Superior temporal gyrus (tissue), 1 donor: ENCODE data around the gene MOSPD2.

ENCODE experiments used
- DNase-seq: peaks from one replicate; pipeline ENCODE4 v3.0.0-alpha.2; 2016; ENCODE audit errors: extremely low spot score

MOSPD2 gene

DNA sequence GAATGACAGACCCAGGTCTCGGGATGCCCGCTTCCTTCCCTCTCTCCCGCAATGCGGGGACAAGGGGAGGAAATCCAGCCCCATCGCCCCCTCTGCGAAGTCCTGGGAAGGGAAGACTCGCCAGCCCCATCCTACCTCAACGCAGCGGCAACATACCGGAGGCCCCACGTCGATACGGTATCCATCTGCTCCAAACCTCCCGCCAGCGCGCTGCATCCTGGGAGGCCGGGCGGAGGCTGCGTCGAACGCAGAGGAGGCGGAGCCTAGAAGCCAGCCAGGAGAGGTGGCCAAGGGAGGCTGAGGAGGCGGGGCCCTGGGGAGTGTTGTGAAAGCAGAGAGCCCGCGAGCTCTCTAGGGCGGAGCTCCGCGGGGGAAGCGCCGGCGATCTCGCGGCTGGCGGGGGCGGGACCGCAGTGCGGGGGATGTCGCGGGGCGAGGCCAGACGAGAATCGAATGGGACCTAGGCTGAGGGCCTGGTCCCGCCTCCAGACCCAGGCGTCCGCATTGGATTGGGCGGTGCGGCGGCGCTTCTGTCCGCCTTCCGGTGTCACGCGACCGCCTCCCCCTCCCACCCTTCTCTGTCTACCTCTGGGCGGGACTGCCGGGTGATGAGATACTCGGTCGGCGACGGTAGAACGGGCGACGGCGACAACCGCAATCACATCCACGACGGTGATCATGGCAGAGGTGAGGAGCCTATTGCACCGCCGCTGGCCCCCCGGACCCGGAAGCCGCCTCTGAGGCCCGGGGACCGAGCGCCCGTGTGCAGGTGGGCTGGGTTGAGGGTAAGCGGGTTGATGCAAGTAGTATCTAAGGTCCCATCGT, at the start of gene MOSPD2, which contains the start of gene FANCB:
MOSPD2 (plus strand) TSS at position 571 of the 825 bp plus-strand sequence; CDS start at position 679, 108 bp downstream.
FANCB (minus strand) TSS at position 219 of the 825 bp plus-strand sequence. CDS start 7,559 bp downstream, outside the sequence.
- DNase-seq, result peak; percentile 87

- DNase-seq, result no peak
Observed at GRCh38 chrX:14825851-14826250, 47.4 kb upstream of the MOSPD2 start.

DNA sequence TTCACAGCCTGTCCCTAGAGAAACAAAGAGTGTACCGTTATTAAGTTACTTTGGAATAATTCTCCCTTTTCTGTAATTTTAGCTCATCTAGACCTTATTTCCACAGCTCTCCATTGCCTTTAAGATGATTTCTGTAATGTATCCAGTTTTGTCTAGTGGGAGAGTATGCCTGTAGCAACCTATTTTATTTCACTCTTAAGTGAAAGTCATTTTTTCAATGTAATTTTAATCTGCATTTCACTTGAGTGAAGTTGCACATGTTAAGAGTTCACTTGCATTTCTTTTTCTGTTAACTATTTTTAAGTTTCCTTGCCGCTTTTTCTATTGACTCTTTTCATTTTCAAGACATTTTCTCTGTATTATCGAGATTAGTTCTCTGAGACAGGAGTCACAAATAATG, 46.9 kb upstream of the MOSPD2 start:
- DNase-seq, result no peak

DNA sequence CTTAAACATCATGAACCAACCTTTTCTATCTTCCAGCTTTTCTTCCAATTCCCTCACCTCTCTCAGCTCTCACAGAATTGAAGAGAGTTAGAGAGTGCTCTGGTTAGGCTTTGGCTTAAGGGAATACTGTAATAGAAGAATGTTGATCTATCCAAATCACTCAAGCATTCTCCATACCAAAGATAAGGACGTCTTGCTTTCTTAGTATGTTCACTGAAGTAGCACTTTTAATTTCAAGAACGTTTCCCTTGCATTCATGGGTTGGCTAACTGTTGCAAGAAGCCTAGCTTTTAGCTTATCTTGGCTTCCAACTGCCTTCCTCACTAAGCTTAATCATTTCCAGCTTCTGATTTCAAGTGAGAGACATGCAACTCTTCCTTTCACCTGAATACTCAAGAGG, 43.6 kb upstream of the MOSPD2 start:
- DNase-seq, result no peak

DNA sequence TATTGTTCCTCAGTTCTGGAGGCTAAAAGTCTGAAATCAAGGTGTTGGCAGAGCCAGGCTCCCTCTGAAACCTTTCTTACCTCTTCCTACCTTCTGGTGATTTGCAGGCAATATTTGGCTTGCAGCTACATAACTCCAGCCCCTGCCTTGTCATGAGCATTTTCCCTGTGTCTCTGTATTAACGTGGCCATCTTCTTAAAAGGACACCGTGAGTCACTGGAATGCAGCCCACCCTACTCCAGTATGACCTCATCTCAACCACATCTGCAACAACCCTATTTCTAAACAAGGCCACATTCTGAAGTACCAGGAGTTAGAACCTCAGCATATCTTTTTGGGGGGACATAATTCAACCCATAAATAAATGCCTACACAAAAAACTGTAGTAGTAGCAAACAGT, 41.1 kb upstream of the MOSPD2 start:
- no peak for DNase-seq

DNA sequence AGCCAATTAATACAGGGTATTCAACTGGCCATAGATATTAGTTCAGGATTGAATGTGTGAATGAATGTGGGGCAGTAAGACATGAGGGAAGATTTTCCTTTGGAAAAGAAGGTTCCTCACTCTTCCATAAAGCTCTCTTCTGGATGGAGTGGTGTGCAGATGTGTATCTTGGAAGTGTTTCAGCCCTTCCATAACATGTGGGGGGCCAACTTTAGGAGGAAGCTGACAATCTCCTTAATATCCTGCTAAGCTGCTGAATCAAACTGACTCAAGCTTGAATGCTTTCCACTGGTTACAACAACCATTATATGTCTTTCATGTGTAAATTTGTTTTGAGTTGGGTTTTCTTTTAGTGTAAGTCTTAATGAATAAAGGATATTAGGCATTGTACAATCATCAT, 40.6 kb upstream of the MOSPD2 start:
- DNase-seq, result no peak

DNA sequence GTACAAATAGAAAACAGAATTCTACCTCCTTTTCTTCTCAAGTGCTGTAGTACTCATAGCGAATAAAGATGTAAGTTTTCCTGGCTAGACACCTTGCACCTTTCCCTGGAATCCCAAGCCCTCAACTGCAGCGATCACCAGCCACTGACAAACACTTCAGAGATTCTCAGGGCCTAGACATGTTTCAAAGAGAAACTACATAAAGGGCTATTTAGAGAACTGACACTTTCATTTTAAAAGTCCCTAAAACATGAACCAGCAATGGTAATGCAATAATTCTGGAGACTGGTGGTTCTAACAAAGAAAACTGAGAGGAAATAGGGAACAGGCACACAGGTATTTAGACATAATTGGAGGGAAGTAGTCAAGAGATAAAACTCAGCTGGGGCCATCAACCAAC, 36.1 kb upstream of the MOSPD2 start:
- DNase-seq, result no peak

DNA sequence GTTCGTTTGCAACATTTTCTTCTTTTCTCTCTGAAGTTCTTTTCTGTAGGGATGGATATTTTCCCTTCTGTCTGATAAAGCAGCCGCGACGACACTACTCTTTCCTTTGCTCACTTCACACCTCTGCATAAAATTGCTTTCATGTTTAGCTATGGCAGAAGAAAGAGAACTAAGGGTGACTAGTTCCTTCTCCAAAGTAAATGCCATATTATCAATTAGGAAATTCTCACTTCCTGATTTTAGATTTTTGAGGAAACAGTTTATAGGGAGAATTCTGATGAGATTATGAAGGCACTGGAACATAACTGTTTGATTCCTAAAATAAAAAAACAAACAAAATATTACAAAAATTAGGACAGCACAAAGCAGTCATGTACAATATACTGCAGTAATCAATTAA, 29.6 kb upstream of the MOSPD2 start:
- no peak for DNase-seq

DNA sequence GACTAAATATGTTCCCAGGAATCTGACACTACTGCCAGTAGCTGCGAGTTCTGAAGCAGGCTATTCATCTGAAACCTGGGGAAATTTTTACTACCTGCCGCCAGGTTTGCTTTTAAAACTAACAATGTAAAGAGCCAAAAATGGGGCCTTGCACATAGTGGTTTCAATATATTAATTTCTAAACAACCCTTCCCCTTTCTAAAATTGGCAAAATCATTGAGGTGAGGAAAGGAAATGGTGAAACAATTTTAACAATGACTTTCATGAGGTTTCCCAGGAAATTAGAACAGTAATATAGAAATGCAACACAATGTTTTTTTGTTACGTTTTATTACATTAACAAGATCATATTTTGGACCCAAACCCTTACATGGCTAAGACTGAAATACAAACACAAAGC, 21.7 kb upstream of the MOSPD2 start:
- no peak for DNase-seq

DNA sequence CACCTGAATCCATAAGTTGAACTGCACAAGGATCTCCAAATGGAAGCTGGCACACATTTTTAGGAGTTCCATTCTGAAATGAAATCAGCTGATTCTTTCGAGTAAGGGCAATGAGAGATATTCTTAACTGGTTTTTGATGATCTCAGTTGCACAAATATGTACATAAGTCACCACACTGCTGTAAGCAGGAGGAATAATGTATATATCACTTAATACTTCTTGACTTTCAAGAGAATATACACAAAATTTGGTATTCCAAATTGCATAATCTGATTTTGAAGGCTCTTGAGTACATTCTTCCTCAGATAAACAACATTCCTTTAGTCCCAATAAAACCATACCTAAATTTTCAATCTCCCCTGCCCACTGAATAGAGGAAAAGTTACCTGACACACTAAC, 8.6 kb upstream of the MOSPD2 start:
- DNase-seq, result peak; percentile 17

DNA sequence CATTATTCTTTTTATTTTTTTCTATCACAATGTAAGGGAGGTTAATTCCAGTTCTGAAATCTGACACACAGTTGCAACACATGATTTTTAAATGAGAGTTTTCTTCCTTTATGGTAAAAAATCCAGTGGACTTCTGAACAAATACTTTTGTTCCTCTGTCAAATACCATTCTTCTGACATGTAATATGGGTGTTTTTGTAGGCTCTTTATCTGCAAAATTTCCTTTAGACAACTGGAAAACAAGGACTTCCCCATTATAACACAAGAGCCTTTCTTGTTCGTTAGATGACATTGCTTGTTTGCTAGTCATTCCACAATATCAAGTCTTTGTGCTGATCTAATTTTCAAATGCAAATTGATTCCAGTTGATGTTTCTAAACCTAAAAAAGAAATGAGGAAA, 8.0 kb upstream of the MOSPD2 start:
- peak; percentile 68 for DNase-seq

DNA sequence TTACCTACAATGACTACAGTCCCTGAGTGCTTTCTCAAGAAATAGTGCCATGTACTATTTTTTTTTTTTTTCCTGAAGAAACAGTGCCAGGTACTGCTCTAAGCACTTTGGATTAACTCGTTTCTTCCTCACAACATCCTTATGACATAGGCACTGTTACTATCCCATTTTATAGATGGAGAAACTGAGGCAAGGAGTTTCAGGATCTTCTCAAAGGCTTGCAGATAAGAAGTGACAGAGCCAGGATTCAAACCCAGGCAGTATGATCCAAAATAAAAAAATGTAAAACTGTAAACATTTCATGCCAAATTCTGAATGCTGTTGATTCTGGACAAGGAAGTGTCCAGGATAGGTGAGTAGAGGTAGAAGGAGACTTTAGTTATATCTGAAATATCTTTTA, 1.5 kb upstream of the MOSPD2 start:
- DNase-seq, result no peak

DNA sequence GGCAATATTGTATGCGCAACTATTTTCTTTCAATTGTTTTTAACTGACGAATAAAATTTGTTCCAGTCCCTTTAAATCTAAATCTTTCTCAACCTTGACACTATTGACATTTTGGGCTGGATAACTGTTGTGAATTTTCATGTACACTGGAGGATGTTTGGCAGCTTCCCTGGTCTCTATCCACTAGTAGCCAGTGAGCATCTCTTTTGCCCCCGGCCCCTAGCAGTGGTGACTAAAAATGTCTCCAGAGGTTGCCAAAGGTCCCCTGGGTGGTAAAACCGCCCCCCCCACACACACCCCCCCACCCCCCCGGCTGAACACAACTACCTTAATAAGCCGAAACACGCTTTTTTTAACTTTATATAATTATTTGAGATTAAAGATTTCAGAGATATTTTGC, 866 bp upstream of the MOSPD2 start:
- DNase-seq, result no peak

- DNase-seq, result no peak
Observed at GRCh38 chrX:14873676-14874049, 442 bp downstream of the MOSPD2 start.

GRCh38 chrX:14875624-14876023, 2.4 kb downstream of the MOSPD2 start:
- no peak for DNase-seq

DNA sequence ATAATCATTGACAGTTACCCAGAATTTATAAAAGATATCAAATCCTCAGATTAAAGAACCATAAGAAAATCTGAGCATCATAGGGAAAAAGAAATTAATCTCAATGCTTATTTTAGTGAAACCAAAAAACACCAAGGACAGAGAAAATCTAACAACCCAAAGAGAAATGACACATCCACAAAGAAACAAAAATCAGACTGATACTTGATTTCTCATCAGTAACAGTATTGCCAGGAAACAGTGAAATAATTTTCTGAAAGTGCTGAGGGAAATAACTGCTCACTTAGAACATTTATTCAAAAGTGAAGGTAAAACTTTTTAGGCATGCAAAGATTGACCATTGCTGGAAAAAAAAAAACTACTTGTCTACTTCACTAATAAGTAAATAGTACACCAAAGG, 10.6 kb downstream of the MOSPD2 start:
- no peak for DNase-seq

GRCh38 chrX:14884714-14885113, 11.5 kb downstream of the MOSPD2 start:
- DNase-seq, result no peak

DNA sequence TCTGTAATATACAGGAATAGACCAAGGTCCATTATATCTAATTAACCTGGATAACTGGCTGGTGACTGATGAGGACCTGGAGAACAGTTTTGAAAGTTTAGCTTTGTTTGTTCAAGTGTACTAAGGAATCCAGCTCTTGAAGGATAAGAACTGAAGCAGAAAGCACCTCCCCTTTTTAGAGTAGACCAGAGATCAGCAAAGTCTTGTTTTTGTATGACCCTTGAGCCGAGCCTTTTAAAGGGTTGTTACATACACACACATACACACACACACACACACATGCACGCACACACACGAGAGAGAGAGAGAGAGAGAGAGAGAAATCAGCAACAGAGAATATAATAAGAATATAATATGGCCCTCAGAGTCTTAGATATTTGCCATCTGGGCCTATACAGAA, 13.0 kb downstream of the MOSPD2 start:
- no peak for DNase-seq

DNA sequence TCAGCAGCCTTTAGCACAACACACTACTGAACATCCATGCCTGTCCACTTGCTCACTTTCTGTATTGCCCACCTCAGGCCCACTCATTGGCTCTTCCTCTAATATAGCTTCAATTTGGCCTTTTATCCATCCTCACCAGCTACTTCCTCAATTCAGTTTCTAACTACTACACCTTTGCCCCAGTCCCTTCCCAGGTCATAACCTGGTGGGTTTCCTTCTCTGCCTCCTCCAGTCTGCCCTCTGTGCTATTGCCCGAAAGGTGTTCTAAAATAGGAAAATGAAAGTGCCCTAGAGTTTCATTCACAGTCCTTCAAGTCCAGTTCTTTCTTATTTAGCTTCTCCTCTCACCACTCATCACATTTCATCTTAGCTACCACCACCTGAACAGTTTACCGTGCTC, 23.1 kb downstream of the MOSPD2 start:
- no peak for DNase-seq

DNA sequence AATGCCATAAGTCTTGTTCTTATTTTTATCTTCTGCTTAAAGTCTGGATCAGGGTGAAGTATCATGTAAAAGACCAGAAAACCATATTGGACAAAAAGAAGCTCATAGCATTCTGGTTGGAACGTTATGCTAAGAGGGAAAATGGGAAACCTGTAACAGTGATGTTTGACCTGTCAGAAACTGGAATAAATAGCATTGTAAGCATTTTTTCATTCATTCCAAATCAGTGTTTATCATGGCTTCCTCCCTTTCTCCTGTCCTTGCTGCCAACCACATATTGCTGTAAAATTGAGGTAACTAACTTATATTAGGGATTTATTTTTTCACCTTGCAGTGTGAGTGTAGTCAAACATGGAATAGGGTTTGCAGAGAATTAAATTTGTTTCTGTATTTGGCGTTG, 23.8 kb downstream of the MOSPD2 start:
- no peak for DNase-seq

- DNase-seq, result no peak
Observed at GRCh38 chrX:14899607-14900006, 26.4 kb downstream of the MOSPD2 start.

DNA sequence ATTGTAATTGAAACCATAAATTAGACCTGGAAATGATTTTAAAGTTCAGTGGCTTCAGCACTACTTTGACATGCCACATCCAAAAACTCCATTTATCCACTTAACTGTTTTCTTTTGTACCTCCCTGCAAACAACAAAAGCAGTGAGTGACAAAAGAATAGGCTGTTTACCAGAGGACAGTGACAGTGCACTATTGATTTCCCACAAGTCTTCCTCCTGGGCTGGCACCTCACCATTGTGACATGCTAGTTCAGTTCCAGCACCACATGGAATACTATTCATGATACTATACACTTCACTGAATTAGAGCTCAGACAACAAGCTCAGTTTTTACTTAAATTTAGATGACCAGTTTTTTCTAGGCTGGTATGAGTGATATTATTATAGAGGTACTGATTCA, 29.3 kb downstream of the MOSPD2 start:
- peak; percentile 45 for DNase-seq

DNA sequence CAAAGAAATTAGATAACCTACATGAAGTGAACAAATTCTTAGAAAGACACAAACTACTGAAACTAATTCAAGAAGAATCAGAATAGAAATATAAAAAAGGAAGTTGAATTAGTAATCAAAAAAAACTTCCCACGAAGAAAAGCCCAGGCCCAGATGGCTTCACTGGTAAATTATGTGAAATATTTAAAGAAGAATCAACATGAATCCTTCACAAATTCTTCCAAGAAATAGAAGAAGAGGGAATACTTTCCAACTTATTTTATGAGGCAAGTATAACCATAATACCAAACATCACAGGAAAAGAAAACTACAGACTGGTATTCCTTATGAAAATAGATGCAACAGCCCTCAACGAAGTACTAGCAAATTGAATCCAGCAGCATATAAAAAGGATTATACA, 30.7 kb downstream of the MOSPD2 start:
- DNase-seq, result no peak

DNA sequence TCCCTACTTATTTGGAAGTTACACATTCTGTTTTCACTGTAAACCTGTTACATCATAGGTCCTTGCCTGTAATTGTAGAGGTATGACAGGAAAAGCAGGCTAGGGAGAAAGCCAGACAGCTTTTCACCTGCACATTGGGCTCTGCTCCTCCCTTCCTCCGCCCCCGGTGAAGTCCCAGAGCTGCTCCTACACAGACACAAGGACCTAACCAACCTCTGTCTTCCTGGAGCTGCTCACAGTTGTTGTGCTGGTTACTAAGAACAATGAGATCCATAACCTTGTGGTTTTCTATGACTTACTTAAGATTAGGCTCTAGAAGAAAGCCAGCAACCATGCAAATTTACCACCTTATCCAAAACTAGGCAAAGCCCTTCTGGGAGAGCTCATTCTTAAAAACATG, 40.0 kb downstream of the MOSPD2 start:
- no peak for DNase-seq
